Muscle layer of duodenum (tissue), 2 donors: ENCODE results near the gene FAM168B.

Experiments used
- H3K27ac ChIP-seq: one replicate; pipeline ENCODE4 v1.7.0; 2013; ENCODE audit warnings: mild to moderate bottlenecking, low read length
- H3K27me3 ChIP-seq: one replicate; pipeline ENCODE4 v1.7.0; 2013; ENCODE audit warnings: low read depth, mild to moderate bottlenecking, control low read depth, low read length
- H3K36me3 ChIP-seq, 2 donors: one replicate each; pipeline ENCODE4 v1.7.0; 2013; ENCODE audit warnings: low read length in 2 of 2, control low read depth in 1 of 2, mild to moderate bottlenecking in 1 of 2; ENCODE audit not compliant: insufficient read depth in 2 of 2, control insufficient read depth in 1 of 2
- H3K4me1 ChIP-seq, 2 donors: one replicate each; pipeline ENCODE4 v1.7.0; 2013; ENCODE audit warnings: low read length in 2 of 2, mild to moderate bottlenecking in 2 of 2, control low read depth in 1 of 2, moderate library complexity in 1 of 2; ENCODE audit not compliant: insufficient read depth in 2 of 2, control insufficient read depth in 1 of 2
- H3K4me3 ChIP-seq, 2 donors: one replicate each; pipeline ENCODE4 v1.7.0; 2013; ENCODE audit warnings: low read length in 2 of 2, low read depth in 1 of 2, mild to moderate bottlenecking in 1 of 2
- H3K9me3 ChIP-seq, 2 donors: one replicate each; pipeline ENCODE4 v1.7.0; 2013; ENCODE audit warnings: low read length in 2 of 2, control low read depth in 1 of 2, mild to moderate bottlenecking in 1 of 2; ENCODE audit not compliant: control insufficient read depth in 1 of 2
- donor health status: healthy.

The FAM168B gene, protein sequence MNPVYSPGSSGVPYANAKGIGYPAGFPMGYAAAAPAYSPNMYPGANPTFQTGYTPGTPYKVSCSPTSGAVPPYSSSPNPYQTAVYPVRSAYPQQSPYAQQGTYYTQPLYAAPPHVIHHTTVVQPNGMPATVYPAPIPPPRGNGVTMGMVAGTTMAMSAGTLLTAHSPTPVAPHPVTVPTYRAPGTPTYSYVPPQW

DNA sequence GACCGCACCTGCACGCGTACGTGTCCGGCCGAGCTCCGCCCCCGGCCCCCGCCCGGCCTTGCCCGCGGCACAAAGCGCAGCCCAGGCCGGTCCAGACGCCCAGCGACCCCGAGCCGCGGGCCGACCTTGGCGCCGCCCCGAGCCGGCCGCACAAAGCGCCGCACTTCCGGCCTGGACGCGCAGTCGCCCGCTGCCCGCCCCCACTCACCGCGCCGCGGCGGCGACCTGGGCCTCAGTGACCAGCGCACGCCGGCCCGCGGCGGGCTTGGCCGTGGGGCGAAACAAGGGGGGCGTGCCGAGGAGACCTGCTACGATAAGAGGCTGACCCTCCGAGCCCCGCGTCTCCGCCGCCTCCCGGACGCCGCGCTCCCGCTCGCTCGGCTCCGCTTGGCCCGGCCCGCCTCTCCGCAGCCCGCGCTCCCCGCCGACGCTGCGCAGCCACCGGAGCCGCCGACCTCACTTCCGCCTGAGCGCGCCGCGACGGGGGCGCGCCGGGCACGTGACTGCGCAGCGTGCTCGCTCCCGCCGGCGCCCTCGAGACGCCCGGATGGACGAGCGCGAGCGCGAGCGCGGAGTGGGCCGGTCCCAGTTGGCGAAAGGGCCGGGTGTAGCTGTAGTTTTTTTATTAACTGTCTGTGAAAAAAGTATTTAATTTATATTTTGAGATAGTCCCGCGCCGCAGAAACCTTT, at the start of gene FAM168B:
FAM168B (minus strand) TSS at position 455 of the 690 bp plus-strand sequence. CDS start 10,814 bp downstream, outside the sequence.
- peaks cover 4 to 24% of the 10 kb centered on the region in 2 donors for H3K4me1 ChIP-seq
- H3K27me3 ChIP-seq = no peaks in the 10 kb centered on the region
- H3K9me3 ChIP-seq = no peaks in the 10 kb centered on the region
- H3K36me3 ChIP-seq = peaks cover 0 to 2% of the 10 kb centered on the region in 2 donors
- peak within 1 kb of the TSS; percentile 92 for H3K27ac ChIP-seq
- peak within 1 kb of the TSS; percentile 79 to 86 for H3K4me3 ChIP-seq

DNA sequence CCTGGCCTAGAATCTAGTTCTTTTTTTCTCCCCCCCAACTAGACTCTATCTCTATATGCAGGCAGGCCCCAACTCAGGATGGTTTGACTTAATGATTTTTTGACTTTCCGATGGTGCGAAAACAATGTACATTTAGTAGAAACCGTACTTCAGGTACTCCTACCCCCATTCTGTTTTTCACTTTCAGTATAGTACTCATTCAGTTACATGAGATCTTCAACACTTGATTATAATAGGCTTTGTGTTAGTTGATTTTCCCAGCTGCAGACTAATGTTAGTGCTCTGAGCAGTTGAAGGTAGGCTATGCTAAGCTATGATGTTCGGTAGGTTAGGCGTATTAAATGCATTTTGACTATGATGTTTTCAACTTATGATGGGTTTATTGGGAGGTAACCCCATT, 49.6 kb upstream of the FAM168B start:
- Histone ChIP-seq H3K27me3 (no peaks in the 10 kb centered on the region), H3K4me3 (no peak overlapping the region), H3K9me3 (no peaks in the 10 kb centered on the region), H3K27ac (no peak overlapping the region), H3K4me1 (no peaks in the 10 kb centered on the region), H3K36me3 (peaks cover 45% of the 10 kb centered on the region in 2 donors)

DNA sequence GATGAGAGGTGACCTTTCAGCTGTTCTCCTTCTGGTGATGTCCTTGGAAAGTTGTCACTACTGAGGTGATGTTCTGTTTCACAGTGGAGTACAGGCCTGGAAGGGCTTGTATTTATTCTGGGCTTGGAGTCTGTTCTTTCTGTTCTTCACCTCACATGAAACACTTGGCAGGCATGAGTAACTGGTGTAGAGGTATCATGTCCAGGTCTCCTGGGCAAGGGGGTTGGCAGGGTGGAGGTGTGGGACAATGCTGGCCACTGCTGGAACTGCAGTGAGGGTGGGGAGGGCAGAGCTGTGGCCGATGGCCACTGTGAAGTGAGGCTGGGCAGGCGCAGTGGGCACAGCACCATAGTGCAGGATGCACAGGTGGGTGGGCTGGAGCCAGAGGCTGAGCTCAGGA, 47.3 kb upstream of the FAM168B start:
- no peak overlapping the region for H3K27ac ChIP-seq
- H3K36me3 ChIP-seq = peaks cover 32% of the 10 kb centered on the region in 2 donors
- H3K4me1 ChIP-seq = no peaks in the 10 kb centered on the region

DNA sequence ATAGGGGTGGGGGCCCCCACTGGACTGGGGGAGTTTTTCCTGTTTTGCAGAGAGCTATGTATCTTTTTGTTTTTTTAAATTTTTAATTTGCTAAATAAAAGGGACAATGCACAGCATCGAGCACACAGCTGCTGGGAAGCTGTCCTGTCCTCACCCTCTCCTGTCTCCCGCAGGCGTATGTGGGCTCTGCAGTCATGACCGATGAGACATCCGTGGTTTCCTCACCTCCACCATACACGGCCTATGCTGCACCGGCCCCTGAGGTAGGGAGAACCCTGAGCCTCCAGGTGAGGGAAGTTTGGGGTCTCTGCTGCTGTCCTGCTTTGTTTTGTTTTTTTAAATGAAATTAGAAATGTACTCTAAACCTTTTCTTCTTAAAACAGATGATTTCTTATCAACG, 39.5 kb upstream of the FAM168B start:
- no peaks in the 10 kb centered on the region for H3K4me1 ChIP-seq
- H3K27ac ChIP-seq = no peak overlapping the region
- no peaks in the 10 kb centered on the region for H3K27me3 ChIP-seq
- no peaks in the 10 kb centered on the region for H3K9me3 ChIP-seq
- H3K36me3 ChIP-seq = peaks cover 27 to 51% of the 10 kb centered on the region in 2 donors
- H3K4me3 ChIP-seq = no peak overlapping the region

More for the DNA sequence above, 47.3 kb upstream of the FAM168B start:
- Histone ChIP-seq H3K27me3 (no peaks in the 10 kb centered on the region), H3K9me3 (no peaks in the 10 kb centered on the region), H3K4me3 (no peak overlapping the region)

DNA sequence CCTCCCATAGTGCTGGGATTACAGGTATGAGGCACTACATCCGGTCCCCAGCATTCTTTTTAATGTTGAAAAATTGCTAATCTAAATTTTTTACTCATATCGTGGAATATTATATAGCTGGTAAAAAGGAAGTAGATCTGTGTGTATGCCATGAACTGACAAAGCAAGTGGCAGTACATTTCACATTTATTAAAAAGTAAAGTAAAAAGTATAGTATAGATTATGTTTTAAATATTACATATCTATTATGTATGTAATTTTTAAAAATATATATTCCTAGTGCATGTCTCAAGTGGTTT, 37.0 kb upstream of the FAM168B start:
- Histone ChIP-seq H3K36me3 (peaks cover 46 to 70% of the 10 kb centered on the region in 2 donors), H3K4me3 (no peak overlapping the region), H3K27ac (no peak overlapping the region), H3K9me3 (no peaks in the 10 kb centered on the region), H3K27me3 (no peaks in the 10 kb centered on the region), H3K4me1 (no peaks in the 10 kb centered on the region)

DNA sequence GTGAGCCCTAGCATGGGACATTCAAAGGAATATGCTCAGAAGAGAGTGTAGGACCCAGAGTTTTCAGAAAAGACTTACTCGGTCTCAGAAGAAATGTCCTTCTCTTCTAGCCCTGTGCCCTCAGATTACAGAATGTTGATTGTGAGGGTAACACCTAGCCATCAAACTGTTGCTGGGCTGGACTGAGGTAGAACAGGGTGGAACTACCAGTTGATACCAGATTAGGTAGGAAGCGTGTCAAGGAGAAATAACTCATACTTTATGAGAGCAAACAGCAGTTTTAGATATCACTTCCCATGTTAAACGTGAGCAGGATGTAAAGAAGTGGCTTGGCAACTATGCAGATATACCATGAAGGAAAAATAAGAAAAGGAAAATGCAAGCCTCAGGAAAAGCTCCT, 34.7 kb upstream of the FAM168B start:
- Histone ChIP-seq H3K27me3 (no peaks in the 10 kb centered on the region), H3K4me3 (no peak overlapping the region), H3K9me3 (no peaks in the 10 kb centered on the region), H3K36me3 (peaks cover 41 to 72% of the 10 kb centered on the region in 2 donors), H3K27ac (no peak overlapping the region), H3K4me1 (no peaks in the 10 kb centered on the region)

DNA sequence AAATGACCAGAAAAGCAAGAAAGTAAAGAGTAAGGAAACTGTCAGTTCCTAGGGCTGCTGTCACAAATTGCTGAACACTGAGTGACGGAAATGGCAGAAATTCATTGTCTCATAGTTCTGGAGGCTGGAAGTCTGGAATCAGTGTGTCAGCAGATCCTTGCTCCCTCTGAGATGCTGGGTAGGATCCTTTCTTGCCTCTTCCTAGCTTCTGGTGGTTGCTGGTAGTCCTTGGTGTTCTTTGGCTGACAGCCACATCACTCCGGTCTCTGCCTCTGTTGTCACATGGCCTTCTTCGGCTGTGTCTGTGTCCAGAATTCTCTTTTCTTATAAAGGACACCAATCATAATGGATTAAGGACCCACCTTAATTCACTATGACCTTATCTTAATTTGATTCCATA, 33.8 kb upstream of the FAM168B start:
- Histone ChIP-seq H3K4me1 (no peaks in the 10 kb centered on the region), H3K27me3 (no peaks in the 10 kb centered on the region), H3K27ac (no peak overlapping the region), H3K36me3 (peaks cover 42 to 70% of the 10 kb centered on the region in 2 donors), H3K9me3 (no peaks in the 10 kb centered on the region), H3K4me3 (no peak overlapping the region)

DNA sequence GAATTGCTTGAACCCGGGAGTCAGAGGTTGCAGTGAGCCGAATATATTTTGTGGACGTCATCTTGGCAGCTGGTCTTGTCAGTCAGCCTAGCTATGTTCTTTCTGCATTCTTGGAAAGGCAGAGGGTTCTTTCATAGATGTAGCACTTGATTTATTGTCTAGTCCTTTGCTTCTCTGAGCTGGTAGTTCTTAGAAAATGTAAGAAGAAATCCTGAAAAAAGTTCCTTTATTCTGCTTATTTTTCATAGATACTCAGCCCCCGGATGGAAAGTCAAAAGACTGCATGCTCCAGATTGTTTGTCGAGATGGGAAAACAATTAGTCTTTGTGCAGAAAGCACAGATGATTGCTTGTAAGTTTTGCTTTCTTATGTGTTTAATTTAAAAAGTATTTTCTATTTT, 33.2 kb upstream of the FAM168B start:
- H3K4me3 ChIP-seq = no peak overlapping the region
- H3K36me3 ChIP-seq = peaks cover 42 to 65% of the 10 kb centered on the region in 2 donors
- no peak overlapping the region for H3K27ac ChIP-seq

DNA sequence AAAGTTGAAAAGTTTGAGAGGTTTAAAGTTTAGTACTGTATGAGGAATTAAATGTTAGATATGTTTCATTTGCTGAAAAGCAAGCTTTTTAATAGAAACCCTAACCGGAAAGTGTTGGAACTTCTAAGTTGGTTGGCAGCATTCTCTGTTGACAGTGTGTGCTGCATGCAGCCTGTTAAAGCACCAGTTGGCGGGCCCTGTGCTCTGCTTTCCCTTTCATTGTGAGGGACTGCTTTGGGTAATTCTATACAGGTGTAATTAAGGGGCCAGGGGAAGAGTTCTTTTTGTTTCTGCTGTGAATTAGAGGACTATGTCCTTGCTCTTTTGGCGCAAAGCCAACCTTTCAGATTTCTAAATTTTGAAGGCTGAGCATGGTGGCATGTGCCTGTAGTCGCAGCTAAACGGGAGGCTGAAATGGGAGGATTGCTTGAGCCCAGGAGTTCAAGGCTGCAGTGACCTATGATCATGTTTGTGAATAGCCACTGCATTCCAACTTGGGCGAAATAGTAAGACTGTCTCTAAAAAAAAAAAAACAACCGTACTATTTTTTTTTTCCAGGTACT, 32.0 kb upstream of the FAM168B start:
- no peak overlapping the region for H3K27ac ChIP-seq
- H3K36me3 ChIP-seq = peaks cover 39 to 58% of the 10 kb centered on the region in 2 donors
- no peaks in the 10 kb centered on the region for H3K4me1 ChIP-seq
- H3K27me3 ChIP-seq = no peaks in the 10 kb centered on the region
- H3K9me3 ChIP-seq = no peaks in the 10 kb centered on the region
- no peak overlapping the region for H3K4me3 ChIP-seq

More for the DNA sequence above, 33.2 kb upstream of the FAM168B start:
- Histone ChIP-seq H3K4me1 (no peaks in the 10 kb centered on the region), H3K27me3 (no peaks in the 10 kb centered on the region), H3K9me3 (no peaks in the 10 kb centered on the region)

DNA sequence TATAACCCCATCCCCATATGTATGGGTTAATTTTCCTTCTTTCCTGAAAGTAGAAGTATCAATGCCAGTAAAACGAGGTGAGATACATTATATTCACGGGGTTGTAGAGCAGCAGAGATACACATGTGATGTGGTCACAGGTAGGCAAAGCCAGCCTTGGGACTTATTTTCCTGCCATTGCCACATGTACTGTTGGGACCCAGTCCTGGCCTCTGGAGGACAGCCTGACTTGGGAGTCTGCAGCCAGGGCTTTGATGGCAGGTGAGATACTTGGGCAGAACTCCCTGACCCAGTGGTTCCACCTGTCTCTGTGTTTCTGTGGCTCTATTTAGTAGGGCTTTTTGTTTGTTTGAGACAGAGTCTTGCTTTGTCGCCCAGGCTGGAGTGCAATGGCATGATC, 29.9 kb upstream of the FAM168B start:
- peaks cover 30 to 40% of the 10 kb centered on the region in 2 donors for H3K36me3 ChIP-seq

DNA sequence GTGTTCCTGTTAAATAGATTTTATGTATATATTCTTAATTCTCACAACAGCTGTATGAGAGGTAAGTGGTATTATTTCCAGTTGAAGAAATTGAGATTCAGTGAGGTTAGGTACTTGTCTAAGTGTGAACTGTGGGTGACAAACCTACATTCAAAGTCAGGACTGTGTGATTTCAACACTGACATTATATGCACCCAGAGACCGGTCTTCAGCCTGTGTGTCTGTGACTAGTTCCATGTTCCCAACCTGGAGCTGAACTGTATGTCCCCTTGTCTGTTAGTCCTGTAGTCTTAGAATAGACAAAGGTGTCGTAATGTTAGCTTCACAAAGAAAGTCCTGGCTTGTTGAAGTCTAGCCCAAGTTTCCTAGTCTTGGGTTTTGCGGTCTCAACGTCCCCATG, 29.2 kb upstream of the FAM168B start:
- Histone ChIP-seq H3K27me3 (no peaks in the 10 kb centered on the region), H3K4me3 (no peak overlapping the region), H3K4me1 (no peaks in the 10 kb centered on the region), H3K27ac (no peak overlapping the region), H3K36me3 (peaks cover 23 to 33% of the 10 kb centered on the region in 2 donors), H3K9me3 (no peaks in the 10 kb centered on the region)

More for the DNA sequence above, 29.9 kb upstream of the FAM168B start:
- Histone ChIP-seq H3K4me1 (no peaks in the 10 kb centered on the region), H3K9me3 (no peaks in the 10 kb centered on the region), H3K4me3 (no peak overlapping the region), H3K27ac (no peak overlapping the region), H3K27me3 (no peaks in the 10 kb centered on the region)
